Keratinocyte (primary cell): ENCODE data around the gene SULF2.

Source experiments
- CTCF ChIP-seq, 3 experiments: IDR thresholded peaks in 1 of 3; conservative IDR thresholded peaks in 1 of 3; optimal IDR thresholded peaks in 1 of 3; 2 replicates in 2 of 3; 3 replicates in 1 of 3; pipeline versions ENCODE3 to v1.5.1; 2011; ENCODE audit warnings: low read length in 3 of 3, mild to moderate bottlenecking in 3 of 3, moderate library complexity in 2 of 3, control low read depth in 1 of 3, inconsistent platforms in 1 of 3; ENCODE audit not compliant: insufficient read depth in 2 of 3; ENCODE audit errors: extremely low read depth in 1 of 3
- EZH2 ChIP-seq: IDR thresholded peaks from one replicate; pipeline ENCODE4 v1.6.1; 2012; ENCODE audit warnings: inconsistent platforms, mild to moderate bottlenecking, low read length, moderate library complexity

GRCh38 chr20:47729472-47729871, 55.8 kb downstream of the SULF2 start:
- TF ChIP-seq CTCF (optimal IDR thresholded peaks at IDR 0.05 in 1 of 3, IDR thresholded peaks at IDR 0.05 in 1 of 3, conservative IDR thresholded peaks at IDR 0.05 in 1 of 3; ENCODE audit: extremely low read depth in 1 of 3, insufficient read depth in 2 of 3, low read length in 3 of 3) (no peak), EZH2 (no peak)
